Adipocyte (in vitro differentiated cells): Measurements from ENCODE around the gene ACTN4.

Experiments used
- DNase-seq: peaks from one replicate; pipeline ENCODE4 v3.0.0-alpha.2; 2015; ENCODE audit warnings: low read depth
- H3K27me3 ChIP-seq: replicated peaks from 2 replicates; pipeline ENCODE4 v1.7.0; 2013; ENCODE audit warnings: mild to moderate bottlenecking, low read length, moderate library complexity; ENCODE audit not compliant: control insufficient read depth, insufficient read depth
- H3K36me3 ChIP-seq: 2 replicates; pipeline ENCODE4 v1.7.0; 2013; ENCODE audit warnings: low read length, mild to moderate bottlenecking, moderate library complexity; ENCODE audit not compliant: control insufficient read depth, insufficient read depth, severe bottlenecking
- H3K4me1 ChIP-seq: 2 replicates; pipeline ENCODE4 v1.7.0; 2013; ENCODE audit warnings: mild to moderate bottlenecking, low read length, moderate library complexity; ENCODE audit not compliant: control insufficient read depth, insufficient read depth
- H3K4me3 ChIP-seq: 2 replicates; pipeline ENCODE4 v1.7.0; 2013; ENCODE audit warnings: mild to moderate bottlenecking, low read length, moderate library complexity
- H3K9ac ChIP-seq: 2 replicates; pipeline ENCODE4 v1.7.0; 2013; ENCODE audit warnings: mild to moderate bottlenecking, low read length, moderate library complexity
- H3K9me3 ChIP-seq: 2 replicates; pipeline ENCODE4 v1.7.0; 2013; ENCODE audit warnings: mild to moderate bottlenecking, low read length, moderate library complexity; ENCODE audit not compliant: control insufficient read depth

The ACTN4 gene

GRCh38 chr19:38683393-38684077, 36.1 kb downstream of the ACTN4 start:
- Histone ChIP-seq H3K9me3 (no peaks in the 10 kb centered on the region), H3K36me3 (peaks cover 9% of the 10 kb centered on the region), H3K9ac (peak overlapping the region; percentile 67), H3K27me3 (no peaks in the 10 kb centered on the region), H3K4me1 (peaks cover 53% of the 10 kb centered on the region), H3K4me3 (peak overlapping the region; percentile 46)
- DNase-seq, result peak; percentile 79

- Histone ChIP-seq H3K9ac (peak overlapping the region; percentile 67), H3K4me1 (peaks cover 60% of the 10 kb centered on the region), H3K36me3 (peaks cover 6% of the 10 kb centered on the region), H3K27me3 (no peaks in the 10 kb centered on the region), H3K9me3 (no peaks in the 10 kb centered on the region), H3K4me3 (peak overlapping the region; percentile 46)
- DNase-seq, result peak; percentile 95
Observed at GRCh38 chr19:38684078-38684861, 36.8 kb downstream of the ACTN4 start.

- Histone ChIP-seq H3K4me1 (peaks cover 62% of the 10 kb centered on the region), H3K4me3 (peak overlapping the region; percentile 43), H3K27me3 (no peaks in the 10 kb centered on the region), H3K36me3 (peaks cover 4% of the 10 kb centered on the region), H3K9me3 (no peaks in the 10 kb centered on the region), H3K9ac (peak overlapping the region; percentile 67)
- no peak for DNase-seq
Observed at GRCh38 chr19:38684862-38685665, 37.6 kb downstream of the ACTN4 start.

- Histone ChIP-seq H3K9me3 (no peaks in the 10 kb centered on the region), H3K9ac (peak overlapping the region; percentile 67), H3K4me1 (peaks cover 62% of the 10 kb centered on the region), H3K4me3 (peak overlapping the region; percentile 18), H3K27me3 (no peaks in the 10 kb centered on the region), H3K36me3 (peaks cover 6% of the 10 kb centered on the region)
- peak; percentile 75 for DNase-seq
Observed at GRCh38 chr19:38685666-38686529, 38.4 kb downstream of the ACTN4 start.

GRCh38 chr19:38686530-38686888, 39.1 kb downstream of the ACTN4 start:
- no peaks in the 10 kb centered on the region for H3K27me3 ChIP-seq
- peaks cover 5% of the 10 kb centered on the region for H3K36me3 ChIP-seq
- peaks cover 57% of the 10 kb centered on the region for H3K4me1 ChIP-seq
- no peaks in the 10 kb centered on the region for H3K9me3 ChIP-seq
- H3K4me3 ChIP-seq, result no peak overlapping the region
- no peak for DNase-seq
- H3K9ac ChIP-seq, result peak overlapping the region; percentile 67

- H3K9me3 ChIP-seq, result no peaks in the 10 kb centered on the region
- peaks cover 5% of the 10 kb centered on the region for H3K36me3 ChIP-seq
- H3K9ac ChIP-seq, result peak overlapping the region; percentile 11
- no peak for DNase-seq
- peaks cover 59% of the 10 kb centered on the region for H3K4me1 ChIP-seq
- no peak overlapping the region for H3K4me3 ChIP-seq
- H3K27me3 ChIP-seq, result no peaks in the 10 kb centered on the region
Observed at GRCh38 chr19:38687837-38688378, 40.5 kb downstream of the ACTN4 start.

- no peaks in the 10 kb centered on the region for H3K9me3 ChIP-seq
- H3K4me3 ChIP-seq, result no peak overlapping the region
- H3K27me3 ChIP-seq, result no peaks in the 10 kb centered on the region
- no peak overlapping the region for H3K9ac ChIP-seq
- DNase-seq, result no peak
- H3K4me1 ChIP-seq, result peaks cover 47% of the 10 kb centered on the region
- H3K36me3 ChIP-seq, result peaks cover 10% of the 10 kb centered on the region
Observed at GRCh38 chr19:38690146-38690545, 42.7 kb downstream of the ACTN4 start.

- H3K9ac ChIP-seq, result no peak overlapping the region
- no peak for DNase-seq
- peaks cover 40% of the 10 kb centered on the region for H3K4me1 ChIP-seq
- no peaks in the 10 kb centered on the region for H3K9me3 ChIP-seq
- peaks cover 12% of the 10 kb centered on the region for H3K36me3 ChIP-seq
- H3K4me3 ChIP-seq, result no peak overlapping the region
- no peaks in the 10 kb centered on the region for H3K27me3 ChIP-seq
Observed at GRCh38 chr19:38690832-38691231, 43.4 kb downstream of the ACTN4 start.

GRCh38 chr19:38691938-38692457, 44.5 kb downstream of the ACTN4 start:
- Histone ChIP-seq H3K4me3 (no peak overlapping the region), H3K27me3 (no peaks in the 10 kb centered on the region), H3K4me1 (peaks cover 31% of the 10 kb centered on the region), H3K36me3 (peaks cover 19% of the 10 kb centered on the region), H3K9me3 (no peaks in the 10 kb centered on the region), H3K9ac (peak overlapping the region; percentile 14)
- peak; percentile 95 for DNase-seq
